Stimulated activated CD8-positive, alpha-beta memory T cell treated with anti-CD3 and anti-CD28 coated beads, Interleukin-2, amount 100 ng/mL, for 48 hours (primary cell): ENCODE measurements around the gene EFCC1.

Experiments
- DNase-seq, 2 donors: peaks; one replicate each; pipeline ENCODE4 v3.0.0-alpha.2; 2020; ENCODE audit warnings: low read depth in 2 of 2

The EFCC1 gene

GRCh38 chr3:128994581-128995546 lies 6.2 kb upstream of the EFCC1 start:
- no peak for DNase-seq

GRCh38 chr3:128995737-128996136 lies 5.4 kb upstream of the EFCC1 start:
- DNase-seq, result no peak

- no peak for DNase-seq
Observed at GRCh38 chr3:128996200-128996599, 4.9 kb upstream of the EFCC1 start.

- DNase-seq, result no peak
Observed at GRCh38 chr3:128996726-128997125, 4.4 kb upstream of the EFCC1 start.

- DNase-seq, result no peak
Observed at GRCh38 chr3:128997486-128998133, 3.5 kb upstream of the EFCC1 start.

- no peak for DNase-seq
Observed at GRCh38 chr3:128998561-128998960, 2.5 kb upstream of the EFCC1 start.

- DNase-seq, result no peak
Observed at GRCh38 chr3:128999102-128999501, 2.0 kb upstream of the EFCC1 start.

GRCh38 chr3:129000742-129001100 lies 383 bp upstream of the EFCC1 start:
- no peak for DNase-seq

- DNase-seq, result no peak
Observed at GRCh38 chr3:129001806-129002572, 885 bp downstream of the EFCC1 start.

- DNase-seq, result no peak
Observed at GRCh38 chr3:129002573-129003569, 1.8 kb downstream of the EFCC1 start.

GRCh38 chr3:129003578-129004112 lies 2.5 kb downstream of the EFCC1 start:
- DNase-seq, result peak in 1 of 2 donors; percentile 38

- DNase-seq, result no peak
Observed at GRCh38 chr3:129004639-129005295, 3.7 kb downstream of the EFCC1 start.

GRCh38 chr3:129005526-129006303 lies 4.6 kb downstream of the EFCC1 start:
- no peak for DNase-seq

GRCh38 chr3:129006864-129007263 lies 5.8 kb downstream of the EFCC1 start:
- no peak for DNase-seq

GRCh38 chr3:129007792-129008191 lies 6.7 kb downstream of the EFCC1 start:
- no peak for DNase-seq

GRCh38 chr3:129009266-129009665 lies 8.2 kb downstream of the EFCC1 start:
- no peak for DNase-seq

GRCh38 chr3:129010310-129010956 lies 9.3 kb downstream of the EFCC1 start:
- no peak for DNase-seq

- DNase-seq, result no peak
Observed at GRCh38 chr3:129013491-129013891, 12.4 kb downstream of the EFCC1 start.

- no peak for DNase-seq
Observed at GRCh38 chr3:129014148-129014547, 13.0 kb downstream of the EFCC1 start.
